ENCODE data around the gene PPHLN1. TPM values are rescaled to one million over a fixed set of nuclear protein-coding genes. Genes with fewer than 3 reads are reported as not detected.

Gene PPHLN1
- total RNA-seq, 2 experiments from 2014 or later: 52.9 to 63.3 TPM

- no peaks in the 10 kb centered on the region for H3K27me3 Mint-ChIP-seq (ENCODE audit: low read depth)
- no peak overlapping the region for H3K27ac Mint-ChIP-seq
- H3K4me3 Mint-ChIP-seq: no peak overlapping the region
- CTCF ChIA-PET: interaction anchor here (0.7 kb wide), 1 partner anchor 378 kb away, joined by 3 read pairs; no protein-coding TSS in a partner anchor
- no peaks in the 10 kb centered on the region for H3K36me3 Mint-ChIP-seq (ENCODE audit: low read depth)
- no peak for DNase-seq
- H3K9me3 Mint-ChIP-seq: no peaks in the 10 kb centered on the region
- H3K4me1 Mint-ChIP-seq (ENCODE audit: low read depth): no peaks in the 10 kb centered on the region
- intact Hi-C loops (cut with micrococcal nuclease): no loop called here
These were observed 133.4 kb downstream of the PPHLN1 start for GRCh38 chr12:42459336-42459847.

- H3K4me3 Mint-ChIP-seq: no peak overlapping the region
- no peaks in the 10 kb centered on the region for H3K36me3 Mint-ChIP-seq (ENCODE audit: low read depth)
- H3K27me3 Mint-ChIP-seq (ENCODE audit: low read depth): peaks cover 2% of the 10 kb centered on the region
- H3K9me3 Mint-ChIP-seq: no peaks in the 10 kb centered on the region
- CTCF ChIA-PET: no interaction called here
- no peaks in the 10 kb centered on the region for H3K4me1 Mint-ChIP-seq (ENCODE audit: low read depth)
- intact Hi-C loops (cut with micrococcal nuclease): no loop called here
- no peak for DNase-seq
- H3K27ac Mint-ChIP-seq: no peak overlapping the region
These were observed 136.5 kb downstream of the PPHLN1 start for GRCh38 chr12:42462486-42462885.

GRCh38 chr12:42463671-42464070, 137.7 kb downstream of the PPHLN1 start:
- no peak for DNase-seq
- H3K4me3 Mint-ChIP-seq: no peak overlapping the region
- peaks cover 5% of the 10 kb centered on the region for H3K4me1 Mint-ChIP-seq (ENCODE audit: low read depth)
- CTCF ChIA-PET: no interaction called here
- peaks cover 7% of the 10 kb centered on the region for H3K27me3 Mint-ChIP-seq (ENCODE audit: low read depth)
- H3K36me3 Mint-ChIP-seq (ENCODE audit: low read depth): no peaks in the 10 kb centered on the region
- H3K9me3 Mint-ChIP-seq: no peaks in the 10 kb centered on the region
- intact Hi-C loops (cut with micrococcal nuclease): no loop called here
- H3K27ac Mint-ChIP-seq: no peak overlapping the region

- intact Hi-C loops (cut with micrococcal nuclease): no loop called here
- CTCF ChIA-PET: interaction anchor here (0.6 to 1.4 kb wide), 3 partner anchors 14 to 467 kb away, joined by 3 to 4 read pairs (median 3); no protein-coding TSS in a partner anchor
- peaks cover 19% of the 10 kb centered on the region for H3K4me1 Mint-ChIP-seq (ENCODE audit: low read depth)
- H3K4me3 Mint-ChIP-seq: no peak overlapping the region
- no peaks in the 10 kb centered on the region for H3K36me3 Mint-ChIP-seq (ENCODE audit: low read depth)
- peaks cover 21% of the 10 kb centered on the region for H3K27me3 Mint-ChIP-seq (ENCODE audit: low read depth)
- H3K27ac Mint-ChIP-seq: no peak overlapping the region
- H3K9me3 Mint-ChIP-seq: no peaks in the 10 kb centered on the region
- peak; percentile 10 for DNase-seq
These were observed 142.4 kb downstream of the PPHLN1 start for GRCh38 chr12:42468341-42468821.

- intact Hi-C loops (cut with micrococcal nuclease): no loop called here
- no peak overlapping the region for H3K27ac Mint-ChIP-seq
These were observed 143.0 kb downstream of the PPHLN1 start for GRCh38 chr12:42468921-42469320.

GRCh38 chr12:42469355-42470175, 143.6 kb downstream of the PPHLN1 start:
- CTCF ChIA-PET: interaction anchor here (0.6 to 2.5 kb wide), 4 partner anchors 11 to 353 kb away, joined by 3 to 8 read pairs (median 4); no protein-coding TSS in a partner anchor
- Mint-ChIP-seq H3K4me1 (ENCODE audit: low read depth) (peaks cover 19% of the 10 kb centered on the region), H3K27ac (no peak overlapping the region), H3K4me3 (peak overlapping the region; percentile 58), H3K9me3 (no peaks in the 10 kb centered on the region), H3K27me3 (ENCODE audit: low read depth) (peaks cover 21% of the 10 kb centered on the region), H3K36me3 (ENCODE audit: low read depth) (no peaks in the 10 kb centered on the region)
- DNase-seq: peak; percentile 31
- intact Hi-C loops (cut with micrococcal nuclease): no loop called here

More at GRCh38 chr12:42468921-42469320, 143.0 kb downstream of the PPHLN1 start:
- no peak for DNase-seq
- peaks cover 21% of the 10 kb centered on the region for H3K27me3 Mint-ChIP-seq (ENCODE audit: low read depth)
- H3K4me1 Mint-ChIP-seq (ENCODE audit: low read depth): peaks cover 19% of the 10 kb centered on the region
- CTCF ChIA-PET: interaction anchor here (1.0 to 1.4 kb wide), 2 partner anchors 14 to 100 kb away, joined by 3 to 4 read pairs; no protein-coding TSS in a partner anchor
- H3K9me3 Mint-ChIP-seq: no peaks in the 10 kb centered on the region
- H3K4me3 Mint-ChIP-seq: peak overlapping the region; percentile 58
- H3K36me3 Mint-ChIP-seq (ENCODE audit: low read depth): no peaks in the 10 kb centered on the region

- H3K36me3 Mint-ChIP-seq (ENCODE audit: low read depth): no peaks in the 10 kb centered on the region
- H3K27me3 Mint-ChIP-seq (ENCODE audit: low read depth): peaks cover 28% of the 10 kb centered on the region
- intact Hi-C loops (cut with micrococcal nuclease): no loop called here
- no peaks in the 10 kb centered on the region for H3K9me3 Mint-ChIP-seq
- CTCF ChIA-PET: no interaction called here
- no peak overlapping the region for H3K4me3 Mint-ChIP-seq
- H3K27ac Mint-ChIP-seq: no peak overlapping the region
- no peak for DNase-seq
- H3K4me1 Mint-ChIP-seq (ENCODE audit: low read depth): peaks cover 19% of the 10 kb centered on the region
These were observed 146.4 kb downstream of the PPHLN1 start for GRCh38 chr12:42472376-42472775.

GRCh38 chr12:42473130-42473529, 147.2 kb downstream of the PPHLN1 start:
- H3K27me3 Mint-ChIP-seq (ENCODE audit: low read depth): peaks cover 31% of the 10 kb centered on the region
- CTCF ChIA-PET: interaction anchor here (1.1 kb wide), 1 partner anchor 10 kb away, joined by 3 read pairs; no protein-coding TSS in a partner anchor

GRCh38 chr12:42473561-42473960, 147.6 kb downstream of the PPHLN1 start:
- H3K27me3 Mint-ChIP-seq (ENCODE audit: low read depth): peaks cover 32% of the 10 kb centered on the region
- no peak overlapping the region for H3K4me3 Mint-ChIP-seq
- no peak overlapping the region for H3K27ac Mint-ChIP-seq
- CTCF ChIA-PET: interaction anchor here (0.6 to 1.1 kb wide), 2 partner anchors 10 to 1286 kb away, joined by 3 read pairs; no protein-coding TSS in a partner anchor
- no peaks in the 10 kb centered on the region for H3K9me3 Mint-ChIP-seq
- H3K4me1 Mint-ChIP-seq (ENCODE audit: low read depth): peaks cover 15% of the 10 kb centered on the region
- intact Hi-C loops (cut with micrococcal nuclease): no loop called here
- no peak for DNase-seq
- no peaks in the 10 kb centered on the region for H3K36me3 Mint-ChIP-seq (ENCODE audit: low read depth)

More at GRCh38 chr12:42473130-42473529, 147.2 kb downstream of the PPHLN1 start:
- H3K36me3 Mint-ChIP-seq (ENCODE audit: low read depth): no peaks in the 10 kb centered on the region
- DNase-seq: no peak
- no peak overlapping the region for H3K4me3 Mint-ChIP-seq
- H3K4me1 Mint-ChIP-seq (ENCODE audit: low read depth): peaks cover 19% of the 10 kb centered on the region
- no peaks in the 10 kb centered on the region for H3K9me3 Mint-ChIP-seq
- no peak overlapping the region for H3K27ac Mint-ChIP-seq
- intact Hi-C loops (cut with micrococcal nuclease): no loop called here

- Mint-ChIP-seq H3K4me1 (ENCODE audit: low read depth) (peaks cover 7% of the 10 kb centered on the region), H3K27me3 (ENCODE audit: low read depth) (peaks cover 28% of the 10 kb centered on the region), H3K27ac (no peak overlapping the region), H3K9me3 (no peaks in the 10 kb centered on the region), H3K36me3 (ENCODE audit: low read depth) (no peaks in the 10 kb centered on the region), H3K4me3 (no peak overlapping the region)
- intact Hi-C loops (cut with micrococcal nuclease): no loop called here
- CTCF ChIA-PET: interaction anchor here (0.6 kb wide), 1 partner anchor 1285 kb away, joined by 3 read pairs; no protein-coding TSS in a partner anchor
- DNase-seq: no peak
These were observed 148.4 kb downstream of the PPHLN1 start for GRCh38 chr12:42474391-42474790.

GRCh38 chr12:42475106-42475505, 149.1 kb downstream of the PPHLN1 start:
- CTCF ChIA-PET: interaction anchor here (1.4 kb wide), 1 partner anchor 94 kb away, joined by 5 read pairs; no protein-coding TSS in a partner anchor
- Mint-ChIP-seq H3K4me3 (no peak overlapping the region), H3K4me1 (ENCODE audit: low read depth) (peaks cover 1% of the 10 kb centered on the region), H3K36me3 (ENCODE audit: low read depth) (no peaks in the 10 kb centered on the region), H3K9me3 (no peaks in the 10 kb centered on the region), H3K27ac (no peak overlapping the region), H3K27me3 (ENCODE audit: low read depth) (peaks cover 30% of the 10 kb centered on the region)
- intact Hi-C loops (cut with micrococcal nuclease): no loop called here
- DNase-seq: no peak

- H3K27me3 Mint-ChIP-seq (ENCODE audit: low read depth): peaks cover 47% of the 10 kb centered on the region
- DNase-seq: no peak
- peaks cover 2% of the 10 kb centered on the region for H3K4me1 Mint-ChIP-seq (ENCODE audit: low read depth)
- H3K27ac Mint-ChIP-seq: no peak overlapping the region
- intact Hi-C loops (cut with micrococcal nuclease): no loop called here
- no peaks in the 10 kb centered on the region for H3K36me3 Mint-ChIP-seq (ENCODE audit: low read depth)
- H3K4me3 Mint-ChIP-seq: no peak overlapping the region
- no peaks in the 10 kb centered on the region for H3K9me3 Mint-ChIP-seq
- CTCF ChIA-PET: no interaction called here
These were observed 152.0 kb downstream of the PPHLN1 start for GRCh38 chr12:42477941-42478340.

Data from activated naive CD4-positive, alpha-beta T cell treated with anti-CD3 and anti-CD28 coated beads for 36 hours (primary cell).